GM21423 (cell line): Measurements from ENCODE around the gene MYLK3.

ENCODE experiments used
- ATAC-seq: cut with Tn5 transposase; IDR thresholded peaks from one replicate; pipeline ENCODE4 v1.9.1; 2021; ENCODE audit warnings: mild to moderate bottlenecking, moderate library complexity; ENCODE audit not compliant: unreplicated experiment

Gene MYLK3

DNA sequence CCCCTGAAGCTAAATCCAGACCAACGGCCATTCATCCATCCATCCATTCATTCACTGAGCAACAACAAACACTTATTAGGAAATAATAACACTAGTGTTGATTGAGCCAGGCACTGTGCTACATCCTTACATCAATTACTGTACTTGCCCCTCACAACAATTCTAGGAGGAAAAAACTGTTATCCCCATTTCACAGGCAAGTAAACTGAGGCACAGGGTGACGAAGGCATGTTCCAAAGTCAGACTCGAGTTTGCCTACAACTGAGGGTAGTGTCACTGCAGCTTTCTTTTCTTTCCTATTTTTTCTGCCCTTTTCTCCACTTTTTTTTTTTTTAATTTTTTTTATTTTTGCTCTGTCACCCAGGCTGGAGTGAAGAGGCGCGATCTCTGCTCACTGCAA, 11.2 kb upstream of the MYLK3 start:
- no peak for ATAC-seq

DNA sequence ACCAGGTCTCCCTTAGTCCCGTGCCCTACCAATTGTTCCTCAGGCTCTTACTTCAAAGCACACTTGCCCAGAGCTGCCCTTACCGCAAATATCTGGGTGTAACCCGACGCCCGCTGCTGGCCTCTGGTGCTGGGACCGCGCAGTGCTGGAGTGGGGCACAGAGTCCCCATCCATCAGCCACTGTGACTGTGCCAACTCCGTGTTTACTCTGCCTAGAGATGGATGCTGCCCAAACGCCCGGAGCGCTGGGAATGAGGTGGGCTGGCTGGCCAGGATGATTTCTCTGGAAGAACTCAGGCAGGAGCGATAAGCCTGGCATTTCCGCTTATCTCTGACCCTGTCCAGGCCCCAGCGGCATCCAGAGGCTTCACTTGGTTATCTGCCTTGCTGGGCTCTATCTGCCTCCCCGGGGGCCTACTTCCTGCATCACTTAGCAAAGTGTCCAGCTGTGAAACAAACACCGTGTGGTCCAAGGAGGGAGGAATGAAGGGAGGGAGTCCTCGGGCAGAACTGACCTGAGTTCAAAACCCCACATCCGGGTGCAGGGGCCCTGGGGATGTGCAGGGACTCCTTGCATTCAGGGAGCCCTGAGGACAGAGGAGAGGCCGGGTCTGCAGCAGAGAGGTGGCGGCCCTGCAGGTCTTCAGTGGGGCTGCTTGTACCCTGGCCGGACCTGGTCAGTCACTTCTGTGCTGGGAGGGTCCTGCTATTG, 9.4 kb upstream of the MYLK3 start:
- no peak for ATAC-seq

DNA sequence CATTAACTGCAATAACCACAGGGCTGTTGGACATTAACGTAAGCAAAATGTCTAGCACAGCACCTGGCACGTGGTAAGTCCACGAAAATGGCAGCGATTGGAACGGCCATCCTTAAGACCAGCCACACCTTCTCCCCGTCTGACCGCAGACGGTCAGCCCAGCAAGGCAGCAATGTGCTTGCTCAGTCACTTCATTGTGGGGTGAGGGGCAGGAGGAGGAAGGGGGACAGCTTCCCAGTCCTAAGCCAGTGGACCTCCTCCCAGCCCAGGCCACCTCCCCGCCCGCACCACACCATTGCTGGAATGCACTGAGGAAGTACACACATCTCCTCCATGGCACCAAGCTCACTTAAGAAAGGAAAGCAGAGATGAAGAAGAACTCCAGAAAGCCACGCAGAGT, 8.6 kb upstream of the MYLK3 start:
- ATAC-seq = no peak

DNA sequence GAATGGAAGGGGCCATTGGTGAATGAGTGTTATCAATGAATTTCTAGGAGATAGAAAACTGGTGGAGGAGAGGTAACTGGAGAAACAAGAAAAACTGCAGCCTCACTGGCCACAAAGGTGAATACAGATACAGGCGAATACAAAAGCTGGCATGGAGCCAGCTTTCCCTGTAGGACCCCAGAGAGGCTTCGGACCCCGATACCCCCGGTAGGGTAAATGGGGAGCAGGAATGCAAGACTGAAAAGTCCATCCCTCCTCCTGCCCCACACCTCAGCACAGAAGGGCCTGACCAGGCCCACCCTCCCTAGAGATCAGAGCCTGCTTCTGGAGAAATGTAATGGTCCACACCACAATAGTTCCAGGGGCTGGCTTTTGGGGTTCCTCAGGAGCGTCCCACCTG, 4.9 kb upstream of the MYLK3 start:
- no peak for ATAC-seq

DNA sequence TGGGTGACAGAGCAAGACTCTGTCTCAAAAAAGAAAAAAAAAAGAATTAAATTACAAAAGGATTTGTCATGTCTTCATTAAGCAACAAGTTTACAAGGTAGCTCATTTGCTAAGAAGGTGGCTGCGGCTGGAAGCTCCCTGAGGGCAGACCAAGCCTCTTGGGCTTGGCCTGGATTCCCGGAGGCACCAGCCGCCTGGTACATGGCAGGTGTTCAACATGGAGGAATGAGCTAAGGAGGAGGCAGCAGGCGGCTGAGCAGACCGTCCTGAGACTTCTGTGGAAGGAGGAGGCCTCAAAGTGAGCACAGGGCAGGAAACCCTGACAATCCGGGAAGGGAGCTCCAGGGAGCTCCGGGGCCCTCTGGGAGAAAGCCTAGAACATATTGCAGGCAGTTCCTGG, 3.2 kb upstream of the MYLK3 start:
- ATAC-seq = no peak

DNA sequence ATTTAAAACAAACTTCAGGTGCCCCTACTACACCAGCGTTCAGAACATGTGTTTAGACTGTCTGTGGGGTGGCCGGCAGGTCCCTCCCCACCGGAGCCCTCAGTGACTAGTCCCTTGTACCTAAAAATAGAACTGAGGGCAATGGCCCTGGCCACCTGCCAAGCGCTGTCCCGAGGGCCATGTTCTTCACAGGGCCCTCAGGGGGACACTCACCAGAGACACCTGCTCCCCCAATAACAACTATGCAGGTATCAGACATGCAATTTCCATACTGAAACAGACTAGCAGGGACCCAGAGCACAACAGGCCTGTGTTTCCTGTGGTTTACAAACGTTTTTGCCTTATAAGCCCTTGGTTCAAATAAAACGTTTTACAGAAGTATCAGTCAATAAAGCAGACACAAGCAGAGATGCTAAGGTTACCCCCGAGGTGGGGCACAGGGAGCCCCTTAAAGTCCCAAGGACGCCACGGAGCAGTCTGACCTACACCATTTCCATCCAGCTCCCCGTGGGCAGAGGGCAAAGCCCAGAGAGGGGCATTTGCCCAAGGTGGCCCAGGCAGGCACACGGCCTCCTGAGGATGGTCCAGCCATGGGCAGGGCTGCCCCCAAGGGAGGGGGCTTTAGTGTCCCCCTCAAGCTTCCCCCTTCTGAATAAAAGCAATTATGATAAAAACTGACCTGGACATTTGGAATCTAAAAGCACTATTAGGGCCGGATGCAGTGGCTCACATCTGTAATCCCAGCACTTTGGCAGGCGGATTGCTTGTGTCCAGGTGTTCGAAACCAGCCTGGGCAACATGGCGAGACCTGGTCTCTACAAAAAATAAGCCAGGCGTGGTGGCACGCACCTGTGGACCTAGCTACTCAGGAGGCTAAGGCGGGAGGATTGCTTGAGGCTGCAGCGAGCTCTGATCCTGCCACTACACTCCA, 896 bp upstream of the MYLK3 start:
- ATAC-seq = no peak

DNA sequence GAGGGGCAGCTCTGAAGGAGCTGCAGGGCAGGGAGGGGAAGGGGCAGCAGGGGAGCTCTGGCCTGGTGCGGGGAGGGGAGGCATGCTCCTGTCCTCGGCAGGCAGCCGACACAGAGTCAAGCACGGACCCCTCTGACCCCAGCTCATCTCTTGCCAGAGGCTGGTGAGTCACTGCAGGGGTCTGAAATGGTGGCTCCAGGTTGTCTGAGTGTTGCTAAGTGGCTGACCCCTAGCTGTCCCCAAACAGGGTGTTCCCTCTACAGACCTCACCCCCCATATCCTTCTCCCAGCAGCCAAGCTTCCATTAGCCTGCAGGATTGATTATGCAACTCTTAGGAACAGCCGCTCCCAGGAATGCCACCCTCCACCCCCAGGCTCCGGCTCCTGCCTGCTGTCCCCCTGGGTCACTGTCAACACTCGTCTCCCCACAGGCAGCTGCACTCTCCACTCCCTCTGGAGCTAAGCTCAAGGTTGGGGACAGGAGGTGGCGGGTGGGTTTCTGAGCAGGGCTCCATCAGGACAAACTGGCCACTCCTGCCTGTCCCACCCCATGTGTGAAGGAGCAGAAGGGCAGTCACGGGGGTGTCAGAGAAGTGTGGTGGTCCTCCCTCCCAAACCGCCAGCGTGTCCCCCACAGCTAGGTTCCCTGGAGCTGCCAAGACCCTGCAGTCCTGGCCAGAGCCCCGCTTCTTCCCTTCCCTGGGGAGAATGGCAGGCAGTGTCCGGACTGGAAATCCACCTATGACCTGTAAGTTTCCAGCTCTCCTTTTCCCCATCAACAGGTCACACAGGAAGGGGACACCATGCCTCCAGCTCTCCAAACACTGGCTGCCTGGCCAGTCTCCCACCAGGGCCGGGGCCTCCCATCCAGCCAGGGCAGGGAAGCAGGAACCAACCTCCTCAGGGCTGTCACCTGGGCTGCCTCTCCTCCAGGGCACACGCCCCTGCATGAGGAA, 1.0 kb downstream of the MYLK3 start:
- ATAC-seq = no peak

DNA sequence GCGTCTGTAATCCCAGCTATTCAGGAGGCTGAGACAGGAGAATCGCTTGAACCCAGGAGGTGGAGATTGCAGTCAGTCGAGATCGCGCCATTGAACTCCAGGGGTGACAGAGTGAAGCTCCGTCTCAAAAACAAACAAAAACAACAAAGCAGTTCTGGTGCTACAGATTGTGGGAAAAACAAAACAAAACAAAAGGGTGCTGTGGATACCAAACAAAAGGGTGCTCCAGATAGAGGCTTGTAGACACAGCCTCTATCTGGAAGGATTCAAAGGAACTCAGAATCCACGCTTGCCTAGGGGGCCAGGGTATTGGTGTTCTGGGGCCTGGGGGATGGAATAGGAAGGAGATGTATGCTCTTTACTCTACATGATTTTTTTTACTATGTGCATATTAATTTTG, 2.5 kb downstream of the MYLK3 start:
- ATAC-seq = no peak

DNA sequence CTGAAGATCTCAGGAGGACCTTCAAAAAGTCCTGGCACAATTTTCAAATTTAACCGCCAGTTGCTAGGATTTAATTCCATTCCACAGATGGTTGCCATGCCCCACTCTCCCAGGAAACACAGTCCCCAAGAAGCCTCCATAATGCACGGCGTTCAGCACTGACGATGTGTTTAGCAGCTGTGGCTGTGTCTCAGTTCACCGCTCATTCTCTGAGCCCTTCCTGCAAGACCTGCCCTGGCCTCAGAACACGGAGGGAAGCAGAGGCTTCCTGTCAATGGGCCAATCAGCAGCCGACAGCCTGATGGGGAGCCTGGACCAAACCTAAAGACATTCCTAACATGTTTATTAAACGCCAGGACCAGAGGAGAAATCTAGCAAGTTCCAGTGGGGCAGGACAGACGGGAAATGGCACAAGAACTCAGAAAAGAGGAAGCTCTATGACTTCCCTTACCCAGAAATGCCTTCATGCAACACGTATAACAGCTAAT, 4.9 kb downstream of the MYLK3 start:
- peak; percentile 57 for ATAC-seq

DNA sequence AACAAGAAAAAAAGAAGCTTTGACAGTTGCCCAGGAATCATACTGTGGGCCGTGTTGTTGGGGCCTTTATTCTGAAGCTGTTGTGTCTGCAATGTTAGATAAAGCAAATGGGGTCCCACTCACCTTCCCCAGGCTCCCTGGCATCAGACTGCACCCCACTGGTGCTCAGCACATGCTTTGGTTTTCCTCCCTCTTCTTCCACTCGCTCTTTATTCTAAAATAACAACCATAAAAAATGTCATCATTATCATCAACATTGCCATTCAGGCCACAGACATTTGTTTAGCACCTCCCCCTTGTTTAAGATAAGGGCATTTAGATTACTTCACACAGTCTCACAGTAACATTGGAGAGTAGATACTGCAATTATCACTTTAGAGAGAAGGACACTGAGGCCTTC, 8.2 kb downstream of the MYLK3 start:
- ATAC-seq = no peak

DNA sequence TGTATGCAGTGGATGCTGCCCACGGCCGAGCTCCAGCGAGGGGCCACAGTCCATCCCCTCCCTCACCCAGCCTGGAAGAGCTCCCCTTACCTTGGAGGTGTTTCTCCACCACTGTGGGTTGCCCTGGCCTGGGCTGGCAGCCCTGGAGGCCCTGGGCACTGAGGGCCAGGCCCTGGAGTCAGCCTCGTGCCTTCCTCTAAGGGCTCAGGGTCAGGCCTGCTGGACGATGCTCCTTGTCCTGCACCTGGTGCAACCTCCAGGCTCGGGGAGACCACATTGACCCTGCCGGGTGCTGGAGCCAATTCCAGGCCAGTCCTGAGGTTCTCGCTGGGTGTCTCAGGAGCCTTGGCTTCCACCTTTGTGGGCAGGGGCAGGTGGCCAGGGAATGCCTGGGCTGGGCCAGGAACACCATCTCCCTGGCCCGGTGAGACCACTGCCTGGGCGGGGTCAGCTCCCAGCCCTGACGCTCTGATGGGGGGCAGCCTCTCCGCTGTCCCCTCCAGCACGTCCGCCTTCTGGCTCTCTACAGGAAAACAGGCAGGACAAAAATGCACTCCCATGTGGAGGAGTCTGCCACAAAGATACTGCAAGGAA, 10.4 kb downstream of the MYLK3 start:
- no peak for ATAC-seq

DNA sequence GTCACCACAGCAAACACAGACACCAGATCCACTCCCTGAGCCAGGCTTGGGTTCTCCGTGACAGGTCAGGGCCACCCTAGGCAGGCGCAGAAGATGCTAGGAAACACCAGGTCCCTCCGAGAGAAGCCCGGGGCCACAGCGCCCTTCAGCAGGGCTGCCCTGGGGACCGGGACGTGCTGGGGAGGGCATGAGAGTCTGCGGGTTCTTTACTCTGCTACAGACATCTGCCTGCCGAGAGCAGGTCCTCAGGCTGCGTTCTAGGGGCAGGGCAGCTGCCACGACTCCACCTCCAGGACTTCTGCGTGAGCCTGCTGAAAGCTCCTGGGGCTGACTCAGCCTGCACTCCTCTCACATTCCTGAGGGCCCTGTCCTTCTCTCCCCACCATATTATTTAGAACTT, 11.4 kb downstream of the MYLK3 start:
- ATAC-seq = no peak

DNA sequence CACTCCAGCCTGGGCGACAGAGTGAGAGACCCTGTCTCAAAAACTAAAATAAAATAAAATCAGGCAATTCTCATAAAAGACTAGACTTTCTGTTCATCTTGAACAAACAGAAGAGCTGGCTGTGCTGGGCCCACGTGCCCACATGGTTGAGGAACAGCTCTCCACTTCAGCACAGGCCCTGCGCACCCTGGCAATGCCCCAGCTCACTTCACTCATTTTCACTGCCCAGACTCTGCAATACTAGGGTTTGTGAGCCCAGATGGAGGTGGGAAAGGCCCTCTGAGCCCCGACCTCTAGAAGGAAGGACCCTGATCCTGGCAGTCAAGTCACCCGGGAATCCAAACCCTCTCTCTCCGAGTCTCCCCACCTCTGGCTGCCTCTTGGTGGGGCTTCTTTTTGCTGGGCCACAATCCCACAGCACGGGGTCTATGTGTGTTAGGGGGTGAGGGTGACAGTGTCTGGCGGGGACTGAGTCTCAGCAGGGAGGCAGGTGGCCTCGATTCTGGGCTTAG, 14.8 kb downstream of the MYLK3 start:
- ATAC-seq = no peak

DNA sequence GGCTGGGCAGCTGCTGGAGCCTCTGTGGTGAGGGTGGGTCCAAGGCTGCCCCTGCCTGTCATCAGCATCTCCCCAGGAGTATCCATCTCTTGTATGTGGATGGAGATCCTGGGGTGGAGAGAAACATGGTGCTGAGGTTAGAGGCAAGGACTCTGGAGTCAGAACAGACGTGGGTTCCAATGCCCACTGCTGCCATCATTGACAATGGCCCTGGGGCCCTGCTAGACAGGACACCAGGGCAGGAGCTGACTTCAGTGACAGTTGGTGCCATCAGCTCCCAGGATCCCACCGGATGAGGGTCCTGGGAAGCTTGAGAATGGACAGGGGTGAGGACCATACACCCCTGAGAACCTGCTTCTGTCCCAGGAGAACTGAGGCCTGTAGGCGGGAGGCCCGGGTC, 15.6 kb downstream of the MYLK3 start:
- no peak for ATAC-seq

DNA sequence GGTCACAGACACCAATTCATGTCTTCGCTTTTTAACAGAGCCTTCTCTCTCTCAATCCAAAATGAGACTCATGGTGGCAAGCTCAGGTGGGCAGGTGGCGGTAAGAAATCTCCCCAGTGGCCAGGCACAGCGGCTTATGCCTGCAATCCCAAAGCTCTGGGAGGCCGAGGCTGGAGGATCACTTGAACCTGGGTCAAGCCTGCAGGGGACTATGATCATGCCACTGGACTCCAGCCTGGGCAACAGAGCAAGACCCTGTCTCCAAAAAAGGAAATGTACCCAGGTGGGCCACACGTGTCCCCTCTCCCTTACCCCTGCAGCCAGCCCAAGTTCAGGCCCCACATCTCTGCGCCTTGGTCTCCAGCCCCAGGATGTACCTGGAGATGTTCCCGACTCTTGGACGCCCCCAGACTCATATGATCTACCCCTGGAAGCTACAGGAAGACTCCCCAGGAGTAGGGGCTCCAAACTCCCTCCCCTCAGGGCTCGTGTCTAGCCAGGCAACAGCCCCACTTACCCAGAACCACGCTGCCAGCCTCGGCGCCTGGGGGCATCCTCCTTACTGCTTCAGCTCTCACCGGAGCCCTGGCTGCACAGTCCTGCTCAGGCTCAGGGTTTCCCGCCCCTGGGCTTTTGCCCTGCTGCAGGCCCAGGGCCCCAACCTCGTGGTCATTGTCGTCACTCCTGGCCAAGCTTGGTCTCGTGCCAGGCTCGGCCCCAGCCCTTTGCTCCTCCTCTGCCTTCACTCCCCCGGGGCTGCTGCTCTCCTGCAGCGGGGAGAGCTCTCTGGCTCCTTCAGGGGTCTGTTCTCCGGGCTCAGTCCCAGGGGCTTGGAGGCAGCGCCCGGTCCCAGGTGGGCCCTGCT, 16.2 kb downstream of the MYLK3 start:
- ATAC-seq = no peak

DNA sequence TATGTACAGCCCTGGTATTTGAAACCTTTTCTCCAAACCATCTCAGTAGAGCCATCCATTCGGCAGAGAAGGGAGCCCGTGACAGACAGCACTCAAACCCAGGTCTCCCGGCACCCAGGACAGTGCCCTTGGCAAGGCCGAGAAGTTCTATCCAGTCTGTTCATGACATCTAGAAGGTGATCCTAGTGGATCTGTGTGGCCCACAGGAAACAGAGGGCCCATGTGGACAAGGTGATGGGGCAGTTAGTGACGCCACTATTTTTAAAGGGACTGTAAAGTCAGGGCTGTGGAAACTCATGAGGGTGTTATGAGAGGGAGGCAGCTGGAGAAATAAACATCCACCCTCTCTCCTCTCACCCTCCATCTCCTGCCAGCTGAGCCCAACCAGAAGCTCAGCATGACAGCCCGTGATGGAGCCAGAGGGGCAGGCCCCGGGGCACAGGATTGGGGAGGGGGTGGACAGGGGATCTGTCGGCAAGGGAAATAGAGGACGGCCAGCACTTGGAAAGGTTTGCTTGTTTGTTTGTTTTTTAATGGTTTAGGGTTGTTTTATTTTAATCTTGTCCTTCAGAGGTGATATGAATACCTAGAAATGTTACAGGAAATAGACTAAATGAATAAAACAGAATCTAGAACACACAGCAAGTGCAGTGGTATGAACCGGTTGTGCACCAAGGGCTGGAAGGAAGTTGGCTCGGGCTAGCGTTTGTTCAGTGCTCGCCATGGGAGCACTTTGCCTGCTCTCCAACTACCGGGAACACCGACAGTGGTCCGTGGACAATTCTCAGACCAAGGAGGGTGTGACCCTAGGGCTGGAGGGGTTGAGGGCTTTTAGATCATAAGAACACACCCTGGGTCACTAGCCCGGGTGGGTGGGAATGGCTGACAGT, 17.1 kb downstream of the MYLK3 start:
- ATAC-seq = no peak

DNA sequence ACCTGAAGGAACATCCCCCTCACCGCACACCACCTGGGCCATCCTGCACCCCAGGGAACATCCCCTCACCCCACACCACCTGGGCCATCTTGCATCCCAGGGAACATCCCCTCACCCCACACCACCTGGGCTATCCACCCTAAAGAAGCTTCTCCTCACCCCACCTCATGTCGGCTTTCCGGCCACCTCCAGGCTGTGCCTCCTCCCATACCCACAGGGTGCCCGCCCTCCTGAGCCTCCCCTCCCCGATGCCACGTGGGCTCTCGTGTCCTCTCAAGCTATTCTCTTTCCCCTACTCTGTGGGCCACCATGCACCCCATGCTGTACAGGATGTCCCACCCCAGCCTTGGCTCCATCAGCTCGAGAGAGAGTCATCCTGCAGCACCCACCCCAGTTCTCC, 18.0 kb downstream of the MYLK3 start:
- no peak for ATAC-seq

DNA sequence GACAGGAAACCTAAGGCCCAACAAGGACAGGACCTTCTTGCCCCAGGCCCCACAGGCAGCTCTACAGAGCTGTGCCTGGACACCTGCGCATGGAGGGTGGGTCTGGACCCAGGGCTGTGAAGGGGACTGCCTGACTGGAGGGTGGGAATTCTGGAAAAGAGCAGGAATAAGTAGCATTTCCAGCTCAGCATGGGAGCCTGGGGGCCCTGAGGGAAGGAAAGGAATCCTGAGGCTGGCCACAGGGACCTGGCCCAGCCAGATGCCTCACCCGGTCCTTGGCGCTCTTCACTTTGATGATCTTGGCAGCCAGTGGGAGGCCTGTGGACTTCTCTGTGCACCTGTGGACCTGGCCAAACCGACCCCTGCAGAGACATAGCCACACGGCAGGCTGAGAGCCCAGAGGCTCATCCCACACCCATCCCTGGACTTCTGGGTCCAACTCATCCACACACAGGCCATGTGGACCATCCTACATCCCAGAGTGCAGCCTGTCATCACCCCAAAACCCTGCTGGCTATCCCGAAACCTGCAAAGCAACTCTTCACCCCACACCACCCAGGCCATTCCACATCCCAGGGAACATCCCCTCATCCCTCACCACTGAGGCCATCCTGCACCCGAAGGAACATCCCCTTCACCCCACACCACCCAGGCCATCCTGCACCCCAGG, 18.7 kb downstream of the MYLK3 start:
- ATAC-seq = no peak
